Endothelial cell of umbilical vein (primary cell): ENCODE measurements around the gene PSKH1.

Source experiments
- CTCF ChIP-seq, 2 donors: IDR thresholded peaks; 1 replicate in 1 of 2; 2 replicates in 1 of 2; pipeline ENCODE4 v1.5.1; 2011; ENCODE audit warnings: low read length in 2 of 2, mild to moderate bottlenecking in 2 of 2, moderate library complexity in 2 of 2, control low read depth in 1 of 2, inconsistent platforms in 1 of 2, low read depth in 1 of 2; ENCODE audit not compliant: insufficient read depth in 1 of 2; ENCODE audit errors: extremely low read depth in 1 of 2
- EZH2 ChIP-seq: IDR thresholded peaks from 2 replicates; pipeline ENCODE4 v1.6.1; 2012; ENCODE audit warnings: borderline replicate concordance, low read depth, mild to moderate bottlenecking, moderate library complexity, low read length, inconsistent platforms; ENCODE audit not compliant: severe bottlenecking
- MAX ChIP-seq: IDR thresholded peaks from 2 replicates; pipeline ENCODE4 v1.6.1; 2011; ENCODE audit not compliant: insufficient read depth, insufficient read length
- POLR2A ChIP-seq: IDR thresholded peaks from 2 replicates; pipeline ENCODE4 v1.6.1; 2012; ENCODE audit warnings: low read depth, mild to moderate bottlenecking, control low read depth, low read length
- POLR2AphosphoS5 ChIP-seq: IDR thresholded peaks from 2 replicates; pipeline ENCODE4 v1.6.1; 2012; ENCODE audit warnings: low read depth, mild to moderate bottlenecking, control low read depth, low read length, moderate library complexity; ENCODE audit not compliant: insufficient read depth

GRCh38 chr16:67847064-67847861 is 45.8 kb upstream of the PSKH1 start, which contains the start of gene CENPT:
- TF ChIP-seq MAX (peak; percentile 0), POLR2AphosphoS5 (no peak), CTCF (IDR thresholded peaks at IDR 0.05; ENCODE audit: extremely low read depth in 1 of 2, insufficient read depth in 1 of 2, low read depth in 1 of 2, low read length in 2 of 2) (no peak), POLR2A (no peak), EZH2 (no peak)
